Measurements from ENCODE around the gene APBB2. TPM values are rescaled to one million over a fixed set of nuclear protein-coding genes. Genes with fewer than 3 reads are reported as not detected.
"Not testable (repeated sequence)": the region's sequence is repeated elsewhere in the genome, so short reads cannot be mapped to it uniquely, and the experiment has no call there.

APBB2 gene
- total and polyA plus RNA-seq, 11 donors, result 8.6 to 39.1 (median 26.7) TPM

DNA sequence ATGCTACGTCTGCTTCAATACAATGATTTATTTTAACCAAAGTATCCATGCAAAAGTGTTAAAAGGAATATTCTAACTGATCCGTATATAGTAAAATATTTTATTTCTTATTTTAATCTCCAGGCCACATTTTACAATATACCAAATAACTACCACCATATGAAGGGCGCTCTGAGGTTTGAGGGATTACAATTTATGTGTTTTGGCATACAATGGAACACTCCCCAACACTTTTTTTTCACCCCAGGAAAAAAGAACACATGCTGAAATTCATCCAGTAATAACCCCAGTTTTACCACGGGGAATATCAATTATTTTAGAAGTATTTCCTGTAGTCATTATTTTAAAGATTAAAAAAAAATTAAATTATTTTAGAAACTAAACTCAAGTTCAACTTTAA is 65.4 kb downstream of the APBB2 start:
- no peak overlapping the region for H3K27ac ChIP-seq
- TF ChIP-seq POLR2A (IDR thresholded peaks at IDR 0.05), result no peak
- TF ChIP-seq, protein P1, sequence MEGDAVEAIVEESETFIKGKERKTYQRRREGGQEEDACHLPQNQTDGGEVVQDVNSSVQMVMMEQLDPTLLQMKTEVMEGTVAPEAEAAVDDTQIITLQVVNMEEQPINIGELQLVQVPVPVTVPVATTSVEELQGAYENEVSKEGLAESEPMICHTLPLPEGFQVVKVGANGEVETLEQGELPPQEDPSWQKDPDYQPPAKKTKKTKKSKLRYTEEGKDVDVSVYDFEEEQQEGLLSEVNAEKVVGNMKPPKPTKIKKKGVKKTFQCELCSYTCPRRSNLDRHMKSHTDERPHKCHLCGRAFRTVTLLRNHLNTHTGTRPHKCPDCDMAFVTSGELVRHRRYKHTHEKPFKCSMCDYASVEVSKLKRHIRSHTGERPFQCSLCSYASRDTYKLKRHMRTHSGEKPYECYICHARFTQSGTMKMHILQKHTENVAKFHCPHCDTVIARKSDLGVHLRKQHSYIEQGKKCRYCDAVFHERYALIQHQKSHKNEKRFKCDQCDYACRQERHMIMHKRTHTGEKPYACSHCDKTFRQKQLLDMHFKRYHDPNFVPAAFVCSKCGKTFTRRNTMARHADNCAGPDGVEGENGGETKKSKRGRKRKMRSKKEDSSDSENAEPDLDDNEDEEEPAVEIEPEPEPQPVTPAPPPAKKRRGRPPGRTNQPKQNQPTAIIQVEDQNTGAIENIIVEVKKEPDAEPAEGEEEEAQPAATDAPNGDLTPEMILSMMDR (IDR thresholded peaks at IDR 0.05), result no peak
- H3K4me1 ChIP-seq, result peaks cover 0 to 53% (median 15%) of the 10 kb centered on the region in 12 donors
- WGBS, 4 donors, result 73 to 79% (median 75%) methylated on average over 4 of the region's 4 CpGs
- H3K9me3 ChIP-seq, result no peaks in the 10 kb centered on the region
- DNase-seq (no peak), ATAC-seq (no peak)
- no peaks in the 10 kb centered on the region for H3K27me3 ChIP-seq
- H3K4me3 ChIP-seq, result no peak overlapping the region
- intact Hi-C loops (cut with DNase I), result loop anchor here in 1 of 10 donors (10.0 kb wide), 1 partner anchor 46 kb away; no protein-coding TSS in a partner anchor
- no peaks in the 10 kb centered on the region for H3K36me3 ChIP-seq

DNA sequence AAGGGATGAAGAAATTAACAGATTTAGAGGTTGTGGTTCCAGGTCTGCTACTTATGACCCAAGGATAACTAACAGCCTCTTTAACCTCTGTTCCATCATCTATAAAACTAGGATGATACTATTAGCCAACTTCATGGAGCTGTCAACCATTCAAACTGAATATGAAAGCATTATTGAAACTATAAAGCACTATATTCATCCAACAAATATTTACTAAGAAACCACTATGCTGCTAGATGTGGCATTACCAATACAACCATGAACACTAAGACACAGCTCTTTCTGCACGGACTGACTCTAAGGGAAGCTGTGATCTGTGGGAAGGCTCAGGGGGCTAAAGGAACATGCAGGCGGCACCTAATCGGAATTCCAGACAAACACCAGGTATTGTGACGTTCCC is 66.0 kb downstream of the APBB2 start:
- peaks cover 0 to 59% (median 20%) of the 10 kb centered on the region in 12 donors for H3K4me1 ChIP-seq
- no peak for DNase-seq
- no peak for ATAC-seq
- H3K4me3 ChIP-seq, result no peak overlapping the region
- H3K36me3 ChIP-seq, result no peaks in the 10 kb centered on the region
- no peak overlapping the region for H3K27ac ChIP-seq
- TF ChIP-seq, protein P1 (IDR thresholded peaks at IDR 0.05), result no peak
- no peak for TF ChIP-seq POLR2A (IDR thresholded peaks at IDR 0.05)
- 89 to 94% (median 92%) methylated on average over 4 of the region's 4 CpGs for WGBS, 4 donors
- intact Hi-C loops (cut with DNase I), result loop anchor here in 1 of 10 donors (10.0 kb wide), 1 partner anchor 47 kb away; no protein-coding TSS in a partner anchor
- no peaks in the 10 kb centered on the region for H3K9me3 ChIP-seq
- no peaks in the 10 kb centered on the region for H3K27me3 ChIP-seq

DNA sequence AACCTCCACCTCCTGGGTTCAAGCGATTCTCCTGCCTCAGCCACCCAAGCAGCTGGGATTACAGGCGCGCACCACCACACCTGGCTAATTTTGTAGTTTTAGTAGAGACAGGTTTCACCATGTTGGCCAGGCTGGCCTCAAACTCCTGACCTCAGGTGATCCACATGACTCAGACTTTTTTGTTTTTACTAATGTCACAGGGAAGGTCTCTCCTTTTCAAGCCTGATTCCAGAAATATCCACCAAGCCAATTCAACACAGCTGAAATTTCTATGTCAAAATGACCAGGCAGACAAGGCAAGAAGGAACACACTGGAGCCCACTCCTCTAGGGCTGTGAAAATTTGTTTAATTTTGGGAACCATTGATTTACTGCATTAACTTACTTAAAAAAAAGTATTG is 66.8 kb downstream of the APBB2 start:
- not testable (repeated sequence) for DNase-seq, ATAC-seq, H3K4me3 ChIP-seq, H3K36me3 ChIP-seq, H3K9me3 ChIP-seq, H3K27me3 ChIP-seq
- peak overlapping the region in 7 of 12 donors; percentile 0 to 84 (median 14) for H3K27ac ChIP-seq
- peaks cover 0 to 66% (median 27%) of the 10 kb centered on the region in 12 donors for H3K4me1 ChIP-seq
- 89 to 98% (median 97%) methylated on average over 3 of the region's 3 CpGs for WGBS, 4 donors
- intact Hi-C loops (cut with DNase I), result loop anchor here in 1 of 10 donors (10.0 kb wide), 1 partner anchor 47 kb away; no protein-coding TSS in a partner anchor

DNA sequence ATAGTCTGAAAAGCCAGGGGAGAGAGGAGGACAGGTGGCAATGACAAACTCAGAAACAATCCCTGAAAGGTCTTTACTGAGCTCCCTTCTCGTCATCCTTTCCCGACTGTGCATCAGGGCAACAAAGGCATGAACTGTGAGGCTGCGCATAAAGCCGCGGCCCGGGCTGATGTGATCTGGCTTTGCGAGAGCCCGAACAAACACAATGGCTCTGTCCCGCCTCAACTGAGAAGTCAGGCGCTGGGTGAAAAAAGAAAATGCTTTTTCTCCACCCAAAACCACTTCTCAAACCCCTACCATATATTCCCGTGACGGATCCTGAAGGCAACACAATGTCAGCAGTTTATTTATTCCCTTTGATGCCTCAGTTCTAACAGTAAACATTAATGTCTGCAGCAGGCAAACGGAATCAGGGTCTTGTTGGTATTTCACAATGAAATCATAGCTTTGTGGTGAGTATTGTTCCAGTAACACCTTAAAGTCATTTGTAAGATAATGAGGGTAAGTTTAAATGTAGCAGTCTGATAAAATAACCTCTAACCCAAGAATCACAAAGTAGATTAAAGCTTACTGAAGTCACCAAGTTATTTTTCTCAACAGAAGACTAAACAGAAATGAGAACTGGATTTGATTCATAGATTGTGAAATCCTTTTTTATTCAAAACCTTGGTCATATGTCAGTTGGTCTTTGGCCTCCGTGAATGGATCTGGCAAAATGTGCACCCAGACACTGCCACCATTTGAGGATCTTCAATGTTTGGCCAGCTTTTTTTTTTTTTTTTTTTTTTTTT is 67.4 kb downstream of the APBB2 start:
- Histone ChIP-seq H3K4me1 (peaks cover 0 to 72% (median 34%) of the 10 kb centered on the region in 12 donors), H3K36me3 (no peaks in the 10 kb centered on the region), H3K4me3 (no peak overlapping the region), H3K27ac (peak overlapping the region in 11 of 12 donors; percentile 0 to 89 (median 32)), H3K9me3 (no peaks in the 10 kb centered on the region), H3K27me3 (no peaks in the 10 kb centered on the region)
- TF ChIP-seq, protein P1 (IDR thresholded peaks at IDR 0.05), result no peak
- TF ChIP-seq POLR2A (IDR thresholded peaks at IDR 0.05), result no peak
- DNase-seq (no peak), ATAC-seq (peak in 2 of 4 donors; percentile 19 to 34)
- intact Hi-C loops (cut with DNase I), result loop anchor here in 1 of 10 donors (10.0 kb wide), 1 partner anchor 48 kb away; no protein-coding TSS in a partner anchor
- WGBS, 4 donors, result 70 to 74% (median 72%) methylated on average over 14 of the region's 14 CpGs

All from heart left ventricle (tissue), 16 donors.